ENCODE measurements around the gene DLEC1. TPM values are rescaled to one million over a fixed set of nuclear protein-coding genes. Genes with fewer than 3 reads are reported as not detected.

The DLEC1 gene
- total and polyA plus RNA-seq, 4 experiments from 2014 or later = 0.49 to 15.1 (median 7.3) TPM

DNA sequence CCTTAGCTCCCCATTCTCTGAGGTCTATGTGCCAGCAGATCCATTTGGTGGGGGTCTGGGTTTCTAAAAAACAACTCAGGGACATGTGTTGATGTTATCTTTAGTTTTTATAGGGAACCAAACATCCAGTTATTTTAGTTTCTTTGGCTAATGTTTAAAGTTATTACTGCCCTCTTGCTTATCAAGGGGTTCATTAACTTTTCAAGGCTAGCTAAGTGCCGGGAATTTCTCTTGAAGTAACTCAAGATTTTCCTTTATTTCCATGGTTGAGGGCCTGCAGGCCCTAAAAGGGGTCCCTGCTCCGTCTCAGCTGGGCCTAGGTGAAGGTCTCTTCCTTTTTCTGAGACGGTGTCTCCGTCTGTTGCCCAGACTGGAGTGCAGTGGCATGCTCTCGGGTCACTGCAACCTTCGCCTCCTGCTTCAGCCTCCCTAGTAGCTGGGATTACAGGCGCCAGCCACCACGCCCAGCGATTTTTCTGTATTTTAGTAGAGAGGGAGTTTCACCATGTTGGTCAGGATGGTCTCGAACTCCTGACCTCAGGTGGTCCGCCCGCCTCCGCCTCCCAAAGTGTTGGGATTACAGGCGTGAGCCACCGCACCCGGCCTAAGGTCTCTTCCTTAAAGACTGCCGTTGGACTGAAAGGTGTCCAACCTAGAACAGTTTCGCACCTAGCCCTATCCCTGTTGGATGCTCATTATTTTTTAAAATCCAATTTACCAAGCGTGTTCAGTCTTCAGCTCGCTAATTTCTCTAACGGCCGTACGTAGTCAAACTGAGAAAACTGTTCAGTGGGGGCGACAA is 125.0 kb downstream of the DLEC1 start:
- Mint-ChIP-seq H3K4me1 (peaks cover 28 to 46% (median 36%) of the 10 kb centered on the region in 4 donors), H3K4me3 (peak overlapping the region; percentile 88 to 98 (median 94)), H3K27ac (peak overlapping the region; percentile 99 to 100 (median 100)), H3K27me3 (no peaks in the 10 kb centered on the region), H3K36me3 (peaks cover 3 to 11% of the 10 kb centered on the region in 2 donors), H3K9me3 (peaks cover 0 to 3% (median 0%) of the 10 kb centered on the region in 8 donors)
- intact Hi-C loops (cut with micrococcal nuclease) = no loop called here
- no peaks in the 10 kb centered on the region for H3K27me3 ChIP-seq (ENCODE audit: insufficient read depth, low read length)
- H3K36me3 ChIP-seq (ENCODE audit: insufficient read depth, low read length) = no peaks in the 10 kb centered on the region
- ChIA-PET POLR2A (ENCODE audit: partially characterized antibody) (interaction anchor here (0.6 to 5.8 kb wide), 24 partner anchors 8 to 355 kb away, joined by 3 to 255 read pairs (median 5); partner anchors contain the start of genes ACAA1, DLEC1, MYD88 and XYLB), CTCF (ENCODE audit: partially characterized antibody) (interaction anchor here (0.7 to 2.4 kb wide), 18 partner anchors 10 to 1242 kb away, joined by 3 to 9 read pairs (median 4); partner anchors contain the start of genes ACAA1, DLEC1, RPSA and XYLB)
- peak overlapping the region; percentile 66 to 72 for H3K4me3 ChIP-seq (ENCODE audit: low read length in 2 of 2)
- DNase-seq = no peak
- no peaks in the 10 kb centered on the region for H3K9me3 ChIP-seq (ENCODE audit: control insufficient read depth in 1 of 2, low read length in 2 of 2)
- peak overlapping the region; percentile 95 for H3K27ac ChIP-seq (ENCODE audit: low read depth, low read length)
- H3K4me1 ChIP-seq (ENCODE audit: insufficient read depth, low read length) = peaks cover 39% of the 10 kb centered on the region

DNA sequence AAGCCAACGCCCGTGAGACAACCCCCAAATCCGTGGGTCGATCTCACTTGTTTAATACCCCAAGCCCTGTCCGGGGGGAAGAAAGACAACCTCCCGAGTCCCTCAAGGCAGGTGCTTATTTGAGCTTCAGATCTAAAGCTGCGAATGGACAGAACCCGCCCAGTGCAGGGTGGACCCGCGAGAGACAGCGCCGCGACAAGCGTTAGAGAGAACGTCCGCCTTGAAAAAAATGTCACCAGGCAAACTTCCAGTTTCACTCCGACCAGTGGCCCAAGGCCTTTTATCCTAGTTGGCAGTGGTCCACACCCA is 125.6 kb downstream of the DLEC1 start:
- H3K9me3 Mint-ChIP-seq = peaks cover 0 to 3% (median 0%) of the 10 kb centered on the region in 8 donors
- ChIA-PET CTCF (ENCODE audit: partially characterized antibody) (interaction anchor here (0.7 to 2.4 kb wide), 17 partner anchors 9 to 1242 kb away, joined by 3 to 9 read pairs (median 4); partner anchors contain the start of genes ACAA1, DLEC1, RPSA and XYLB), POLR2A (ENCODE audit: partially characterized antibody) (interaction anchor here (0.6 to 5.8 kb wide), 25 partner anchors 9 to 355 kb away, joined by 3 to 255 read pairs (median 5); partner anchors contain the start of genes ACAA1, DLEC1, MYD88 and XYLB)
- Histone ChIP-seq H3K36me3 (ENCODE audit: insufficient read depth, low read length) (no peaks in the 10 kb centered on the region), H3K4me1 (ENCODE audit: insufficient read depth, low read length) (peaks cover 40% of the 10 kb centered on the region), H3K27ac (ENCODE audit: low read depth, low read length) (peak overlapping the region; percentile 95), H3K27me3 (ENCODE audit: insufficient read depth, low read length) (no peaks in the 10 kb centered on the region), H3K4me3 (ENCODE audit: low read length in 2 of 2) (peak overlapping the region; percentile 66 to 72), H3K9me3 (ENCODE audit: control insufficient read depth in 1 of 2, low read length in 2 of 2) (no peaks in the 10 kb centered on the region)
- H3K27ac Mint-ChIP-seq = peak overlapping the region; percentile 99 to 100 (median 100)
- no peak for DNase-seq
- H3K36me3 Mint-ChIP-seq = peaks cover 3 to 11% of the 10 kb centered on the region in 2 donors
- intact Hi-C loops (cut with micrococcal nuclease) = no loop called here
- H3K4me3 Mint-ChIP-seq = peak overlapping the region; percentile 88 to 98 (median 94)
- H3K27me3 Mint-ChIP-seq = no peaks in the 10 kb centered on the region
- peaks cover 31 to 52% (median 40%) of the 10 kb centered on the region in 4 donors for H3K4me1 Mint-ChIP-seq

DNA sequence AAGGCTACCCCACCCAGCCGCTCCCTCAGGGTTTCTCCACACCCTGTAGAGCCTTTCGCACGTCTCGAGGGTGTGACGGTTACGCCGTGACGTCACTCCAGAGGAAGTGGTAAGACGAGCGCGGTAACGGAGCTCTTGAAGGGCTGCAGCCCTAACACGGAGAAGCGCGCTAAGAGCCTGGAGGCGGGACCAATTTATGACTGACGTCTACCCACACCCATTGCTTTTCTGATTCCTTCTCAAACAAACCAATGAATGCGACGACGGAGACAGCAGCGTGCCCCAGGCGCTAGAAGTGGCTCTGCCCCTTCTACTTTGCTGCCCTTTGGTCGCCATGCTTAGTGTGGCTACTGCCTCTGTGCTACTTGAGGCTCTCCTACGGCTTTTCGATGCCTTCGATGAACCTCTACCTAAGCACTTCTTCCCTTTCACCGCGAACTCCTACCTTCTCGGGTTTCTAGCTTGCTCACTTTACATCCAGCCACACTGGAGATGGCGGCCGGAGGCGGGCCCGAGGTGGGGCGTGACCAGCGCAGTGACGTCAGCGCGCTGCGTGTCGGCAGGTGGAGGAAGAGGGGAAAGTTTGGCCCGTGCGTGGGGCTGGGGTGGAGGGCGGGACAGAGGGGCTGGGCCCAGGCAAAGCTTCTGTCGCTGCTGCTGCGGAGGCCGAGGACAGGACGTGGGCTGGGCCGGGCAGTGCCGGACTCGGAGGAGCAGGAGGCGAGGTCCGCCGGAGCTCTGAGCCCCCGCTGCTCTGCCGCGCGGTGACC is 126.1 kb downstream of the DLEC1 start, which contains the start of gene OXSR1:
TSS of gene OXSR1 (plus strand) at position 586 of the 770 bp plus-strand sequence. CDS start 340 bp downstream, outside the sequence.
- Mint-ChIP-seq H3K36me3 (peaks cover 3 to 11% of the 10 kb centered on the region in 2 donors), H3K4me3 (peak within 1 kb of the TSS; percentile 88 to 98 (median 94)), H3K9me3 (peaks cover 0 to 3% (median 0%) of the 10 kb centered on the region in 8 donors), H3K27ac (peak within 1 kb of the TSS; percentile 99 to 100 (median 100)), H3K27me3 (no peaks in the 10 kb centered on the region), H3K4me1 (peaks cover 31 to 52% (median 42%) of the 10 kb centered on the region in 4 donors)
- Histone ChIP-seq H3K4me3 (ENCODE audit: low read length in 2 of 2) (peak within 1 kb of the TSS; percentile 66 to 72), H3K4me1 (ENCODE audit: insufficient read depth, low read length) (peaks cover 40% of the 10 kb centered on the region), H3K27ac (ENCODE audit: low read depth, low read length) (peak within 1 kb of the TSS; percentile 95), H3K36me3 (ENCODE audit: insufficient read depth, low read length) (no peaks in the 10 kb centered on the region), H3K27me3 (ENCODE audit: insufficient read depth, low read length) (no peaks in the 10 kb centered on the region), H3K9me3 (ENCODE audit: control insufficient read depth in 1 of 2, low read length in 2 of 2) (no peaks in the 10 kb centered on the region)
- intact Hi-C loops (cut with micrococcal nuclease) = loop anchor here (1.0 kb wide), 4 partner anchors 13 to 126 kb away; partner anchors contain the start of genes ACAA1 and DLEC1
- ChIA-PET POLR2A (ENCODE audit: partially characterized antibody) (interaction anchor here (0.6 to 5.8 kb wide), 30 partner anchors 9 to 1241 kb away, joined by 3 to 255 read pairs (median 5); partner anchors contain the start of genes ACAA1, DLEC1, MYD88 and RPSA), CTCF (ENCODE audit: partially characterized antibody) (interaction anchor here (0.7 to 2.4 kb wide), 15 partner anchors 9 to 1241 kb away, joined by 3 to 9 read pairs (median 4); partner anchors contain the start of genes ACAA1, RPSA and XYLB)
- peak; percentile 97 to 99 (median 99) for DNase-seq

DNA sequence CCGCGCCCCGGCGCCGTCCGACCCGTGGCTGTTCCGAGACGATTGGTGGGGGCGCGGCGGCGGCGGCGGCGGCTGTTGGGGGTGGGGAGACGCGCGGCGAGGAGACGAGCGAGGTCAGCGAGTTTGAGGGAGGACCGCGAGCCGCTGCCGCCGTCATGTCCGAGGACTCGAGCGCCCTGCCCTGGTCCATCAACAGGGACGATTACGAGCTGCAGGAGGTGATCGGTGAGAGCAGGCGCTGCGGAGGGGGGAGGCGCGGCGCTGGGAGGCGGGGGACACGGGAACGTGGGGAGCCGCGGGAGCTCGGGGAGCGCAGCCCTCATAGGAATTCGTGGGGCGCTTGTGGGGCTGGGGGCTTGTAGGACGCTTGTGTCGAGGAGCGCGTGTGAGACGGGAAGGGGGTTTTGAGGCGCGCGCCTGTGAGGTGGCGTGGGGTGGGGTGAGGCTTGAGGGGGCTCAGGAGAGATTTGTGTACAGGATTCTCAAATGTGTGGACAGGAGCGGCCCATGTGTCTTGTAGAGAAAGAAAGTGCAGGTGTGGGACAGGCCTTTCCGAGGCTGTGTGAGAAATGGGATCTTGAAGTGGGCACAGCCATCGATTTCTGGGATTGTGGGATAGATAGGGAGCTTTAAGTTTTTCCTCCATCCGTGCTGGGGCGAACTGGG is 126.8 kb downstream of the DLEC1 start:
- CTCF ChIA-PET (ENCODE audit: partially characterized antibody) = interaction anchor here (0.5 to 2.4 kb wide), 9 partner anchors 29 to 180 kb away, joined by 3 to 9 read pairs (median 7); partner anchors contain the start of genes ACAA1 and XYLB
- Histone ChIP-seq H3K9me3 (ENCODE audit: control insufficient read depth in 1 of 2, low read length in 2 of 2) (no peaks in the 10 kb centered on the region), H3K4me3 (ENCODE audit: low read length in 2 of 2) (peak overlapping the region; percentile 49 to 66), H3K4me1 (ENCODE audit: insufficient read depth, low read length) (peaks cover 46% of the 10 kb centered on the region), H3K27ac (ENCODE audit: low read depth, low read length) (peak overlapping the region; percentile 95), H3K27me3 (ENCODE audit: insufficient read depth, low read length) (no peaks in the 10 kb centered on the region), H3K36me3 (ENCODE audit: insufficient read depth, low read length) (no peaks in the 10 kb centered on the region)
- Mint-ChIP-seq H3K4me3 (peak overlapping the region; percentile 88 to 98 (median 94)), H3K27me3 (no peaks in the 10 kb centered on the region), H3K27ac (peak overlapping the region; percentile 96 to 100 (median 100)), H3K36me3 (peaks cover 3 to 11% of the 10 kb centered on the region in 2 donors), H3K9me3 (peaks cover 0 to 3% (median 0%) of the 10 kb centered on the region in 8 donors), H3K4me1 (peaks cover 36 to 59% (median 48%) of the 10 kb centered on the region in 4 donors)
- DNase-seq = peak in 1 of 5 donors; percentile 53
- POLR2A ChIA-PET (ENCODE audit: partially characterized antibody) = interaction anchor here (0.7 to 5.8 kb wide), 22 partner anchors 10 to 1240 kb away, joined by 3 to 255 read pairs (median 6); partner anchors contain the start of genes ACAA1, DLEC1, MYD88 and RPSA
- intact Hi-C loops (cut with micrococcal nuclease) = loop anchor here (1.0 kb wide), 4 partner anchors 14 to 127 kb away; partner anchors contain the start of genes ACAA1 and DLEC1

GRCh38 chr3:38167591-38167990 is 128.6 kb downstream of the DLEC1 start:
- H3K36me3 ChIP-seq (ENCODE audit: insufficient read depth, low read length) = no peaks in the 10 kb centered on the region
- no peaks in the 10 kb centered on the region for H3K27me3 Mint-ChIP-seq
- peaks cover 62% of the 10 kb centered on the region for H3K4me1 ChIP-seq (ENCODE audit: insufficient read depth, low read length)
- H3K36me3 Mint-ChIP-seq = peaks cover 3 to 11% of the 10 kb centered on the region in 2 donors
- peak overlapping the region in 4 of 7 donors; percentile 23 to 100 (median 56) for H3K27ac Mint-ChIP-seq
- H3K4me3 Mint-ChIP-seq = peak overlapping the region; percentile 36 to 80 (median 50)
- no peaks in the 10 kb centered on the region for H3K27me3 ChIP-seq (ENCODE audit: insufficient read depth, low read length)
- no peak overlapping the region for H3K27ac ChIP-seq (ENCODE audit: low read depth, low read length)
- ChIA-PET POLR2A (ENCODE audit: partially characterized antibody) (interaction anchor here (0.6 to 5.8 kb wide), 3 partner anchors 15 to 53 kb away, joined by 4 to 255 read pairs (median 45); partner anchors contain the start of genes ACAA1 and MYD88), CTCF (ENCODE audit: partially characterized antibody) (interaction anchor here (0.7 to 1.2 kb wide), 2 partner anchors 10 to 31 kb away, joined by 3 to 4 read pairs; partner anchors contain the start of gene ACAA1)
- H3K9me3 ChIP-seq (ENCODE audit: control insufficient read depth in 1 of 2, low read length in 2 of 2) = no peaks in the 10 kb centered on the region
- peaks cover 0 to 3% (median 0%) of the 10 kb centered on the region in 8 donors for H3K9me3 Mint-ChIP-seq
- DNase-seq = no peak
- no peak overlapping the region for H3K4me3 ChIP-seq (ENCODE audit: low read length in 2 of 2)
- peaks cover 44 to 76% (median 59%) of the 10 kb centered on the region in 4 donors for H3K4me1 Mint-ChIP-seq
- intact Hi-C loops (cut with micrococcal nuclease) = no loop called here

Data from CD4-positive, alpha-beta memory T cell (primary cell).